SJSA1 (cell line): ENCODE results near the gene FARP1. TPM values are rescaled to one million over a fixed set of nuclear protein-coding genes. Genes with fewer than 3 reads are reported as not detected.

ENCODE experiments used
- DNase-seq, 2 experiments: peaks; one replicate each; pipeline ENCODE4 v3.0.0-alpha.2; 2015 to 2020; ENCODE audit warnings: low spot score in 2 of 2, low read depth in 1 of 2
- H3K27ac ChIP-seq: fragments of 250-450 bp; sonication (Bioruptor Pico); 2 replicates; pipeline ENCODE4 v1.5.1; 2020; ENCODE audit warnings: mild to moderate bottlenecking, moderate library complexity
- H3K27me3 ChIP-seq: fragments of 250-450 bp; sonication (Bioruptor Pico); replicated peaks from 2 replicates; pipeline ENCODE4 v1.5.1; 2020; ENCODE audit warnings: mild to moderate bottlenecking, moderate library complexity
- H3K36me3 ChIP-seq: fragments of 250-450 bp; sonication (Bioruptor Pico); 2 replicates; pipeline ENCODE4 v1.5.1; 2020; ENCODE audit warnings: mild to moderate bottlenecking
- H3K4me1 ChIP-seq: fragments of 250-450 bp; sonication (Bioruptor Pico); replicated peaks from 2 replicates; pipeline ENCODE4 v1.6.1; 2021; ENCODE audit warnings: mild to moderate bottlenecking
- H3K4me3 ChIP-seq: fragments of 250-450 bp; sonication (Bioruptor Pico); 2 replicates; pipeline ENCODE4 v1.5.1; 2020; ENCODE audit warnings: mild to moderate bottlenecking
- H3K9me3 ChIP-seq: fragments of 250-450 bp; sonication (Bioruptor Pico); replicated peaks from 2 replicates; pipeline ENCODE4 v1.5.1; 2020; ENCODE audit warnings: mild to moderate bottlenecking
- total RNA-seq: library from RNA; depleted of rRNA; stranded (reverse); fragments of >200 nt; shearing (Covaris generic); gene quantifications from 2 replicates; pipeline ENCODE4 v1.2.3, GENCODE V29; 2014

FARP1 gene
- total RNA-seq, 1 experiment from 2014 or later: 31.3 TPM

- H3K36me3 ChIP-seq: peaks cover 15% of the 10 kb centered on the region
- no peaks in the 10 kb centered on the region for H3K27me3 ChIP-seq
- H3K4me3 ChIP-seq: peak overlapping the region; percentile 95
- peaks cover 27% of the 10 kb centered on the region for H3K4me1 ChIP-seq
- DNase-seq: peak; percentile 63 to 68
- H3K27ac ChIP-seq: no peak overlapping the region
- H3K9me3 ChIP-seq: 0 out of 2 replicates have a peak, but pooled peaks cover 4% of the 10 kb centered on the region
Observed at GRCh38 chr13:98144801-98145350, 2.0 kb downstream of the FARP1 start.

GRCh38 chr13:98147521-98147920 lies 4.6 kb downstream of the FARP1 start:
- Histone ChIP-seq H3K36me3 (peaks cover 15% of the 10 kb centered on the region), H3K4me1 (peaks cover 41% of the 10 kb centered on the region), H3K9me3 (0 out of 2 replicates have a peak, but pooled peaks cover 2% of the 10 kb centered on the region), H3K27me3 (no peaks in the 10 kb centered on the region), H3K4me3 (no peak overlapping the region), H3K27ac (no peak overlapping the region)
- DNase-seq: no peak

DNA sequence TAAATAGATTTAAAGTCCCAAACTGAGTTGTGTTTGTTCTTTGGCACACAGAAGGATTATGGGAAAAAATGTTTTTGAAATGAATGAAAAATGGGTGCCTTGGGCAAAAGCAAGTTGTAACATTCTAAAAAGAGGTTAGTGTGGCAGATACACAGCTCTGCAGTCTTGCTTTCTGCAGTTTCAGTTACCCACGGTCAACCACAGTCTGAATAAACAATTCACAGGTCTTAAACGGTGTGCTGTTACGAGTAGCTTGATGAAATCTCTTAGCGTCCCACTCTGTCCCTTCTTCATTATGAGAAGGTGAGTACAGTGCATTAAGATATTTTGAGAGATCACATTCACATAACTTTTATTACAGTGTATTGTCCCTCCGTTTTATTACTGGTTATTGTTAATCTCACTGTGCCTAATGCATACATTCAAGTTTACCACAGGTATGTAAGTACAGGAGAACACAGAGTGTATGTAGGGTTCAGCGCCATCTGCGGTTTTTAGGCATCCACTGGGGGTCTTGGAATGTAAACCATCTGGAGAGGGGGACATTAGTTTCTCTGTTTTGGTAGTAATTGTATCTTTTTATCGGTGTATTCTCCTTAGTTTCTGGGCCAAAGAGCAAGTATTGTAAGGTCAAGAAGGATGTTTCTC lies 8.1 kb downstream of the FARP1 start:
- peak in 1 of 2 experiments; percentile 41 for DNase-seq
- Histone ChIP-seq H3K4me1 (peaks cover 32% of the 10 kb centered on the region), H3K4me3 (no peak overlapping the region), H3K27me3 (no peaks in the 10 kb centered on the region), H3K9me3 (no peaks in the 10 kb centered on the region), H3K36me3 (peaks cover 18% of the 10 kb centered on the region), H3K27ac (no peak overlapping the region)

- Histone ChIP-seq H3K9me3 (no peaks in the 10 kb centered on the region; the same call in 1 of the 2 replicates), H3K4me3 (no peak overlapping the region), H3K27ac (no peak overlapping the region), H3K4me1 (peaks cover 22% of the 10 kb centered on the region), H3K27me3 (no peaks in the 10 kb centered on the region), H3K36me3 (peaks cover 21% of the 10 kb centered on the region)
- peak in 1 of 2 experiments; percentile 51 for DNase-seq
Observed at GRCh38 chr13:98155475-98156109, 12.7 kb downstream of the FARP1 start.

DNA sequence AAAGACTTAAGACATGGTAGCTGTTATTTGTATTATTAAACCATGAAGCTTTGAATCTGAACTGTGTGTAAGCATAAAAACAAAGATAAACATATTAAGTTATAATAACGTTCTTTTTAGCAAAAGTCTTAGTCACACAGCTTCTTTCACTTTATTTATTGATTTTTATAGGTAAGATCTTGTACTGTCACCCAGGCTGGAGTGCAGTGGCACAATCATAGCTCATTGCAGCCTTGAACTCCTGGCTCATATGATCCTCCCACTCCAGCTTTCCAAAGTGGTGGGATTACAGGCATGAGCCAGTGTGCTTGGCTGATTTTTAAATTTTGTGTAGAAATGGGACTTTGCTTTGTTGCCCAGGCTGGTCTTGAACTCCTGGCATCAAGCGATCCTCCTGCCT lies 13.4 kb downstream of the FARP1 start:
- Histone ChIP-seq H3K27me3 (no peaks in the 10 kb centered on the region), H3K4me3 (no peak overlapping the region), H3K9me3 (no peaks in the 10 kb centered on the region; the same call in 1 of the 2 replicates), H3K27ac (no peak overlapping the region), H3K36me3 (peaks cover 21% of the 10 kb centered on the region), H3K4me1 (peaks cover 15% of the 10 kb centered on the region)
- DNase-seq: no peak

DNA sequence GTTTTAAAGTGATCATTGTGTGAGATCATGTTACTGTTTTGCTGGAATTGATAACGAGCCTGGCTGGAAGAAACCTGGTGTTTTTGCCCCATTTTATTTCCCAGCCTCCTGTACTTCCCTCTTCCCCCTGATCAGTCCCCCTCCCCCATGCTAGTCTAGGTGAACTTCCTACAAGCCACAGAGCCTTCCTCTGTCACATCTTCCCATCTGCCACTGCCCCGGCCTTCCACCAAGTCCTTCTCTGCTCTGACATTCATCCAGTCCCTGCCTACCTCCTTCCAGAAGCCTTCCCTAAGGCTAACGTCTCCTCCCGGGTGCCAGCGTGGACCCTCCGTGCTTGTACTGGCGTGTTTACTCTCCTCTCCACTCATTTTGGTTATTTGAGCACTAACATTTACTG lies 14.3 kb downstream of the FARP1 start:
- H3K36me3 ChIP-seq: peaks cover 26% of the 10 kb centered on the region
- no peak overlapping the region for H3K4me3 ChIP-seq
- H3K27ac ChIP-seq: no peak overlapping the region
- H3K27me3 ChIP-seq: no peaks in the 10 kb centered on the region
- no peaks in the 10 kb centered on the region; the same call in 1 of the 2 replicates for H3K9me3 ChIP-seq
- no peak for DNase-seq
- peaks cover 9% of the 10 kb centered on the region for H3K4me1 ChIP-seq

- H3K4me3 ChIP-seq: no peak overlapping the region
- H3K27ac ChIP-seq: no peak overlapping the region
- H3K4me1 ChIP-seq: peaks cover 5% of the 10 kb centered on the region
- H3K27me3 ChIP-seq: no peaks in the 10 kb centered on the region
- no peak for DNase-seq
- no peaks in the 10 kb centered on the region; the same call in 1 of the 2 replicates for H3K9me3 ChIP-seq
- H3K36me3 ChIP-seq: peaks cover 28% of the 10 kb centered on the region
Observed at GRCh38 chr13:98157609-98158008, 14.7 kb downstream of the FARP1 start.

DNA sequence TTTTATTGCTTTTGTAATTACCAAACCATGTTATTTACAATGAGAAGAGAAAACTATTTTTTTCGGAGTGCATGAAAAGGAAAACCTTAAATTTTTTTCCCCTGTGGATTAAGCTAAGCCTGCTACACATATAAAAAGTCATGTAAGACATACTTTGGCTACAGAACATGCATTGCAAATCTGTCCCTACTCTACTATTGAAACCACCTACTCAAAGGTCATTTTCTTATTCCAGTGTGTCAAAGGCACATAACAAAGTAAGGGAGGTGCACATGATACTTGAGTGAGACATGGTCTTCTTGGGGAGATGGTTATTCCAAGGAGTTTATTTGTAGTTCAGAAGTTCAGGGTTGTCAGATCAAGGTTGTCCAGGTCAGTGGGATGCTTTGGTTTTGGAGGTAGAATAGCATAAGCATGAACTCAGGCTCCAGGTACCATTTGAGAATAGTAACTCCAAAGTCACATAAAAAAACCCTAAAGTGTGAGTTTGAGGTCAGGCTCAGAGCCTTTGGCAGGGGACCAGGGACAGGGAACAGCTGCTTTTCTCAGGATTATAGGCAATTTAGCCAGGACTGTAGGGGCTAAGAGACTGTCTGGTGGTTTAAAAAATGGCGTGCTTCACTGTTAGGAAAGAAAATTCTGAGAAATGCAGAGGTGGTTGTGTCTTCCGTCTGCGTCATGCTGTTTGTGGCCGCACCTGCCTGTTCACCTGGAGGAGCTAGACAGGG lies 15.4 kb downstream of the FARP1 start:
- Histone ChIP-seq H3K36me3 (peaks cover 31% of the 10 kb centered on the region), H3K4me3 (no peak overlapping the region), H3K27ac (no peak overlapping the region), H3K9me3 (no peaks in the 10 kb centered on the region; the same call in 1 of the 2 replicates), H3K27me3 (no peaks in the 10 kb centered on the region), H3K4me1 (peaks cover 5% of the 10 kb centered on the region)
- no peak for DNase-seq

DNA sequence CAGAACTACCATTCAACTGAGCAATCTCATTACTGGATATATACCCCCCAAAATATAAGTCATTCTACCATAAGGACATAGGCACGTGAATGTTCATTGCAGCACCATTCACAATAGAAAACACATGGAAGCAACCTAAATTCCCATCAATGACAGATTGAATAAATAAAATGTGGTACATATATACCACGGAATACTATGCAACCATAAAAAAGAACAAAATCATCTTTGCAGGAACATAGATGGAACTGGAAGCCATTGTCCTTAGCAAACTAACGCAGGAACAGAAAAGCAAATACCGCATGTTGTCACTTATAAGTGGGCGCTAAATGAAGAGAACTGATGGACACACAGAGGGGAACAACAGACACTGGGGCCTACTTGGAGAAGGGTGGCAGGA lies 20.0 kb downstream of the FARP1 start:
- H3K4me3 ChIP-seq: no peak overlapping the region
- no peaks in the 10 kb centered on the region for H3K9me3 ChIP-seq
- no peak for DNase-seq
- no peak overlapping the region for H3K27ac ChIP-seq
- peaks cover 18% of the 10 kb centered on the region for H3K36me3 ChIP-seq
- H3K4me1 ChIP-seq: no peaks in the 10 kb centered on the region
- no peaks in the 10 kb centered on the region for H3K27me3 ChIP-seq

GRCh38 chr13:98169331-98169730 lies 26.4 kb downstream of the FARP1 start:
- Histone ChIP-seq H3K4me1 (peaks cover 36% of the 10 kb centered on the region), H3K36me3 (no peaks in the 10 kb centered on the region), H3K9me3 (no peaks in the 10 kb centered on the region), H3K27me3 (no peaks in the 10 kb centered on the region), H3K27ac (no peak overlapping the region), H3K4me3 (no peak overlapping the region)
- no peak for DNase-seq

DNA sequence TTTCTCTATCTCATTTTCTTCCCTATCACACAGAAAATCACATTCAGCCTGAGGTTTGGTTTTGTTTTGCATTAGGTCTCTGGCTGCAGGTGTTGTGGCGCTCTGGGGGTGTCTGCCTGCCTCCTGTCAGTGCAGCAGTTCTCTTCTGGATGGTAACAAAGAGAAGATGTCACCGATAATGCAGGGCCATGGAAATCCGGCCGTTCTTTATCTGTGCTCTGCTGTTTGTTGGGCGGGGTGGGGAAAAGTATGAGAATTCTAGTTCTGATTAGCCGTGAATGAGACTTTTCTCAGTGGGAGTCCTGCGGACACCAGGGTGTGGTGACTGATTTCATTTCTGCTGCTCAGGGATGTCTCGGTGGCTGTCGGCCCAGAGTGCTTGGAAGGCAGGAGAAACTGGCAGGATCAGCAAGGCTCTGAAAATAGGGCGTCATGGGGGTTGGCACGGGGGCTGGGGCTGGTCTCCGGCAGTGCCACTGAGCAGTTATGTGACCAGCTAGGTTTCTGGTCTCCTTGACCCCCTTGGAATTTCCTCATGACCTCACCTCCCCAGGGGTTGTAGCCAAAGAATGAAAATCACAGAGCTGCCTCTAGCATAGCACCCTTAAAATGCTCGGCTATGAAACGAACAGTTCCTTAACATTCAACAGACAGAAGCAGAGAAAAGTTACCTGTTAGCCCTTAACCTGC lies 29.2 kb downstream of the FARP1 start:
- peaks cover 6% of the 10 kb centered on the region for H3K36me3 ChIP-seq
- no peaks in the 10 kb centered on the region for H3K9me3 ChIP-seq
- peak; percentile 47 to 55 for DNase-seq
- H3K4me3 ChIP-seq: no peak overlapping the region
- peaks cover 63% of the 10 kb centered on the region for H3K4me1 ChIP-seq
- H3K27me3 ChIP-seq: no peaks in the 10 kb centered on the region
- H3K27ac ChIP-seq: peak overlapping the region; percentile 77

- Histone ChIP-seq H3K9me3 (no peaks in the 10 kb centered on the region), H3K27me3 (no peaks in the 10 kb centered on the region), H3K27ac (peak overlapping the region; percentile 77), H3K4me3 (no peak overlapping the region), H3K36me3 (peaks cover 8% of the 10 kb centered on the region), H3K4me1 (peaks cover 67% of the 10 kb centered on the region)
- DNase-seq: peak in 1 of 2 experiments; percentile 44
Observed at GRCh38 chr13:98172590-98173422, 29.9 kb downstream of the FARP1 start.
